ENCODE measurements around the gene ENPP6.
"Not testable (repeated sequence)": the region's sequence is repeated elsewhere in the genome, so short reads cannot be mapped to it uniquely, and the experiment has no call there.

ENPP6 gene

DNA sequence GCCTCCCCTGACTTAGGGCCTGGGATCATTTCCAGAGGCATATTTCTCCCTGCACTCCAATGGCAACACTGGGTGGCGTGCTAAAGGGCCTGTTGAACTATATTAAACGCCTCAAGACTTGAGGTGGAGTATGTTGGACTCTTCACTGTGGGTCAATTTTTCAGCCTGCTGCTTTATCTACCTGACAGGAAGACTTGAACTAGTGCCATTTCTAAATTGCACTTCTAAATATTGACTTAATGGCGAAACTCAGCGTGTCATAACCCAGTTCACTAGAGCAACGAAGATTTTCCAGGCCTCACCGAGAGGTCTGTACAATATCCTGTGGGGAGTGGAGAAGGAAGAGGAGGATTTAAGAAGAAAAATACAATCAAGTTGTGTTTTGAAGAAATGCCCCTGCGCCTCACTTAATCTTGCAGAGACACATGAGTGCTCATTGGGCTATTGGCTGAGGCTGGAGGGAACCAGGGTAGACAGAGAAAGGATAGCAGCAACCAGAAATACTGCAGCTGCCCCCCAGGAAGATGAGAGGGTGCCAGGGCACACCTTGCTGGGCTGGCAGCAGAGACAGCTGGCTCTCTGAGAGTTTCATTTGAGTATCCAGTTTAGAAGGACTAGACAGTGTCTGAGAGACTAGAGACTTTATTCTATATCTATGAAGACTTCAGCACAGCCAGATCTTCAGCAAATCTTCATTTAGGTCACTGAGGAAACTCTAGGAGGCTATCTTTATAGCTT lies 67.4 kb downstream of the ENPP6 start:
- no peak for DNase-seq (ENCODE audit: low read depth in 4 of 4, low spot score in 1 of 4)

DNA sequence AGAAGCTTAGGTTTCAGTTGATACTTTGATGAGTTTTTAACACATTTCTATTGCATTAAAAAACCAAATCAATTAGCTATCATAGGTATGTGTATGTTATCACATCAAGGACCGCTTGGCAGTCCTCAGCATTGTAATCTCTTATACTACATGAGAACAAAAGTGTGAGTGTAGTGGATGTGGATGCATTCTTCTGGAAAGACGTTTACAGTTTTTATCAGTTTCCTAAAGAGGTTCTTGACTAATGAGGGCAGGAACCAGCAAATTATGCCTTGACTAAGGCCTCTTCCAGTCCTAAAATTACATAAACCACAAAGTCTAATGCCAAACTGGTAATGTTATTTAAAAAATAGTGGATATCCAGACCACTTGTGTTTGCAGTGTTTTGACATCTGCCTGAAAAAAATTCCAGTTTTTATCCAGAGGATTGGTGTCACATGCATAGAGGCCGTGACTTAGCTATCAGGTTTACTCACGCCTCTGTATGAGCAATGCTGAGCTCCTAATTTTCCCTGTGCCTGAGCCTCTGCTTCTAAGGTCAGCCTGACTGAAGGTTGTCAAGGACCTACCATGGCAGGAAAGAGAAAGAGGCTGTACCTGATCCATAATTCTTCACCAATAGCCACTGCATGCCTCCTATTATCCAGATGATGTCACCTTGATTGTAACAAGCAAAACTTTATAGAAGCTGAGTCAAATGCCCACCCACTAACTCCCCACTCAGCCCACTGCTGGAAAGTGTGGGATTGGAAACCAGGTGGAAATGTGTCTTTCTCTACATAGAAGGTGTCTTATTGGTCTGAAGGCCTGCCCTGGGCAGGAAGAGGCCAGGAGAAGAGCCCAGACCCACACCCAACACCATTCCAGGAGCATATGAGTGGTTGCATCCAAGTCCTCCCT lies 68.7 kb downstream of the ENPP6 start:
- DNase-seq (ENCODE audit: low read depth in 4 of 4, low spot score in 1 of 4): no peak

DNA sequence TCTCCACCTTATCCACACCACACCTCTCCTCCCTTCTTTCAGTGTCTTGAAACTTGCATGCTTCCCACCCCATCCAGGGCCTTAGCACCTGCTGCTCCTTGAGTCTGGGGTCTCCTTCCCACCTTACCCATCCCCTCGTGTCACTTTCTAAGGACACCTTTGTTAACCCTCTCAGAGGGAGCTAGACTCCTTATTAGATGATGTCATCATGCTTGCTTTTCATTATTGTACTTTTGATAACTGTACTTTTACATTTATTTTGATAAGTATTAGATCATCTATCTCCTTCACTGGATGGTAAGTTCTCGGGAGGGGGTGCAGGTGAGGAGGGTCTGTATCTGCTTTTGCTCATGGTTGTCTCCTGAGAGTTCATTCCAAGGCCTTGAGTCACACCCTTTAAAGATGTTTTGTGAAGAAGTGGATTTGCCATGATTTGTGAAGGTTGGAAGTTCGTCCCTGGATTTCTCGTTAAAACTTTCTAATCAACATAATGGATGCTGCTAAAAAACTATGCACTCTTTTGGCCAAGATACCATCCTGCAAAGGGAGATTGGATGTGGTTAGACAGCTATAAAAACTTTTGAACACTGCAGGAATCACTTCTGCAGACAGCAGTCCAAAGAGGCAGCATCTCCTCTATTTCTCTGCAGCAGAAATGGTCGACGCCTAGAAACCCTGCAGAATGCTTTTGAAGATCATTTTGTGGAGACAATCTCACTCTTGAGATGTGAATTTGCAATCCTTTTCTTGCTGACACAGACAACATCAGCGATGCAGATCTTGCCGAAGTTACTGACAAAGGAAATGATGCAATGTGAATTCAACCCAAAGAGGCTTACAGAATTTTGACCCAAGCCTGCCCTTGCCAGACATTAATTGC lies 69.6 kb downstream of the ENPP6 start:
- DNase-seq (ENCODE audit: low read depth in 4 of 4, low spot score in 1 of 4): no peak

- no peak for DNase-seq (ENCODE audit: low read depth in 4 of 4, low spot score in 1 of 4)
Observed at GRCh38 chr4:184146951-184147350, 70.7 kb downstream of the ENPP6 start.

DNA sequence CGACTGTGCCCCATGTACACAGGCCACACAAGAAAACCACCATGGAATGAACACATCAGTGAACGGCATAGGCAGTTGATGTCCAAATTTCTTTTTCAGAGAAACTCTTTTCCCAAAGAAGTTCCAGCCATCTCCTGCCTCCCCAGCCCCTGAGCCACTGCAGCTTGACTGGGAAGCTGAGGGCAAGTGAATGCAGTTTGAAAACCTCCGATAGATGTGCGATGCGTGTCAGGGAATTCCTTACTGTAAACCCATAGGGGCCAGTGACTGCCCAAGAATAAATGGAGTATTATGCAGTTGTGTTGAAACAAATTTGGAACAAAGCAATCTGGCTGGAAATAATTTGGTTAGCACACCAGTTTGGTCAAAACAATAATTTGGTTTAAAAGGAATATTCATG lies 72.1 kb downstream of the ENPP6 start:
- DNase-seq (ENCODE audit: low read depth in 4 of 4, low spot score in 1 of 4): no peak

GRCh38 chr4:184143770-184144564 lies 73.7 kb downstream of the ENPP6 start:
- no peak for DNase-seq (ENCODE audit: low read depth in 4 of 4, low spot score in 1 of 4)

GRCh38 chr4:184142121-184143000 lies 75.3 kb downstream of the ENPP6 start:
- DNase-seq (ENCODE audit: low read depth in 4 of 4, low spot score in 1 of 4): no peak

GRCh38 chr4:184140901-184141300 lies 76.8 kb downstream of the ENPP6 start:
- not testable (repeated sequence) for DNase-seq (ENCODE audit: low read depth in 4 of 4, low spot score in 1 of 4)

DNA sequence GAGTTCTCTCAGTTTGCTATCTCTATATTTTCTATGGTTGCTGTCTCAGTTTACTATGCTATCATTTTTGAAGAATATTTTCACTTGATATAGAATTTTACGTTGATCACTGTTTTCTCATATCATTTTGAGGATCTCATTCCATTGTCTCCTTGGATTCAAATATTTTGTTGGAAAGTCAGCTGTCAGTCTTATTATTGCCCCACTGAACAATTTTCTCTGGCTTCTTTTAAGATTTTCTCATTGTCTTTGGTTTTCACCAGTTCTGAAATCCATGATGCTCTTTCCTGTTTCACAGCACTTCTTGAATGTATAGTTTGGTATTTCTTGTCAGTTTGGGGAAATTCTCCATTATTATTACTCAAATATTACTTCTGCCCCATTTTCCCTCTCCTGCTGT lies 81.1 kb downstream of the ENPP6 start:
- no peak for DNase-seq (ENCODE audit: low read depth in 4 of 4, low spot score in 1 of 4)

- no peak for DNase-seq (ENCODE audit: low read depth in 4 of 4, low spot score in 1 of 4)
Observed at GRCh38 chr4:184126800-184127199, 90.9 kb downstream of the ENPP6 start.

GRCh38 chr4:184122631-184123408 lies 94.9 kb downstream of the ENPP6 start:
- no peak for DNase-seq (ENCODE audit: low read depth in 4 of 4, low spot score in 1 of 4)

GRCh38 chr4:184120549-184121127 lies 97.0 kb downstream of the ENPP6 start:
- DNase-seq (ENCODE audit: low read depth in 4 of 4, low spot score in 1 of 4): no peak

DNA sequence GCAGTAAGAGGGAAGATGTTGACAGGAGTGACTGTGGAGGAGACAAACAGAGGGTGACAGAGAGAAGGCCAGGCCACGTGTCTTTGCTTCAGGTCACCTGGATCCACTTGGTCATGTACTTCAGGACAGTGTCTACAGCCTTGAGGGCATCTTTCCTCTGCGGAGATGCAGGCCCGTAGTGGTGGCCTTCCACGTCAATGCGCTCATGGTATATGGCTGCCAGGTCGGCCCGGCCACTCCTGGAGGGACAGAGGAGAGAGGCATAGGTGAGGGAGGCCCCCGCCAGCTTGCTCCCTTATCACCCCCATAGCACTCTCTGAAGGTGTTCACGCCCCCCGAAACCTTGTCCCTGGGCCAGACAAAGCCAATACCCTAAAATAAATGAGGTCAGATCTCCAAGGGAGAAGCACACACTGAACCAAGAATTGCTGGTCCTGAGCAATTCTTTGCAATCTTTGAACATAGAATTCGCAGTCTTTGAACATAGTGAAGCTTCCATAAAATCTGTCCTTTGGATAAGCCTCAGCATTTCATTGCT lies 99.9 kb downstream of the ENPP6 start:
- no peak for DNase-seq (ENCODE audit: low read depth in 4 of 4, low spot score in 1 of 4)

- DNase-seq (ENCODE audit: low read depth in 4 of 4, low spot score in 1 of 4): no peak
Observed at GRCh38 chr4:184115399-184115798, 102.3 kb downstream of the ENPP6 start.

DNA sequence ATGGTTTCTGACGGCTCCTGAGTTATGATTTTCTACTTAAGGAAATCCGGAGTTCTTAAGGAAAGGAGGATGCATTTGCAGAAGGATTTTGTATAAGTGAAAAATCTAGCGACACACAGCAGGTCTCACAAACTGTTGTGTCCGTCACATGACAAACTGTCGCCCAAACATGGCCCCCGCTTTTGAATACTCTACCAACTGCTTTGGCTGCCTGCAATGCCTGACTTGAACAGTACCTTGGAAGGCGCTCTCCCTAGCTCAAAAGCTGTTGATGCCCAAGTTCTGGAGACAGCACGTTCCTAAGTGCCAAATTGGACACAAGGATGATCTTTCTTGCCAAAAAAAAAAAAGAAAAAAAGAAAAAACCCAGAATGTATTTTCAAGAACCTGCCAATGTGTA lies 103.2 kb downstream of the ENPP6 start:
- DNase-seq (ENCODE audit: low read depth in 4 of 4, low spot score in 1 of 4): no peak

DNA sequence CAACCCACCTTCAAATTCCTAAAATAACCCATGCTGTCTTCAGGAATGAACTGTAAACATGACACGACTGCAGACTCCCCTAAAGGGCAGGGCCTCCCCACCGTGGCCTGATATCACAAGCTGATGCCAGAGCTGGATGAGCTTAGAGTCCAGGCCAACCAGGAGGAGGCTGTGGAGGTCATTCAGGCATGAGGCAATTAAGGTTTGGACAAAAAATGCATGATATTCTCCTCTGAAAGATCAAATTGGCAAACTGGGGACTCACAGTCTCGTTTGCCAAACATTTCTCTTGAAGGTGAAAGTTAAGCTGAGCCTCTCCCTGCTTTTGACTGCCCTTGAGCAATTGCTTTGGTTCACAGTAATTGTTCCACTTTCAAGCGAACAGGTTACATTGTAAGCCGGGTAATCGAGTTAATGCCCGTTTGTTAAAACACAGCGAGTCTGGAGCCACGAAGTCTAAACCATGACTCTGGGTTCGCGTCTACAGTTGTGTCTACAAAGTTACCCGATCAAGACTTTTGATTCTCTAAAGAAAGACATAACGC lies 105.6 kb downstream of the ENPP6 start:
- DNase-seq (ENCODE audit: low read depth in 4 of 4, low spot score in 1 of 4): no peak

DNA sequence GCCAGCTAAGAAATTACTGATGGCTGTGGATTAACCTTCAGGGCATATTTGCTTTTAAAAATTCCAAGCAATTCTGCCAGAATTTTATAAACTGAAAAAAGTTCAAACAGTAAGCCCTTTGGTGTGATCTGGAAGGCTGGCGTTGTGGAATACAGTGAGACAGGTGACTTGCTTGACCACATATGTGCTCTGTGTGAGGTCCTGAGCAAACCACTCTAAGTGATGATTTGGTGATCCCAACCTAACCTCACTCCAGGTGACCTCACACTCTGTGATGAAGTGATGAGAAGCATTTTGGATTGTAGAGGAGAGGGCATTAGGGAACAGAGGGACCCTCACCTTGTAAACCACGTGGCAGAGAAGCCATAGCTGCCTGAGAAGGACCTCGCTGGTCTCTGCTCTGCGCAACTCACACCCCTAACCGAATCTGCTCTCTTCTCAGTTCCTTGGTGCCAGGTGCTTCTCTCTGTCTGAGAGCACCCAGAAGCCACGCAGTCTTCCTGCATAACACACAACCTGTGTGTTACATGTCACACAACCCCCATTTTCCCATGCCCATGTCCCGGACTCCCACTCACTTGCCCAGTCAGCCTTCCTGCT lies 106.3 kb downstream of the ENPP6 start:
- DNase-seq (ENCODE audit: low read depth in 4 of 4, low spot score in 1 of 4): no peak

Measured in stimulated activated CD4-positive, alpha-beta T cell treated with anti-CD3 and anti-CD28 coated beads, Interleukin-1b, Interleukin-23, amount 100 ng/mL, for 24 hours (primary cell).